GM23338 (cell line): ENCODE results near the gene PECR. TPM values are rescaled to one million over a fixed set of nuclear protein-coding genes. Genes with fewer than 3 reads are reported as not detected.
A peak's percentile ranks its signal among the peaks of the same experiment; 100 is the strongest.

Source experiments
- ATAC-seq: fragments of 200-7000 bp; cut with Tn5 transposase; 3 replicates; pipeline ENCODE4 v1.9.1; 2020
- DNase-seq: peaks from one replicate; pipeline ENCODE4 v3.0.0-alpha.2; 2015; ENCODE audit warnings: low spot score
- H2AFZ ChIP-seq: fragments of 200-600 bp; sonication (generic); 2 replicates; pipeline ENCODE4 v1.8.0; 2016; ENCODE audit warnings: antibody characterized with exemption, mild to moderate bottlenecking, moderate library complexity
- H3F3A ChIP-seq: fragments of 200-600 bp; sonication (generic); replicated peaks from 2 replicates; pipeline ENCODE4 v1.8.0; 2017; ENCODE audit warnings: antibody characterized with exemption, mixed run types, low read depth
- H3K27ac ChIP-seq: fragments of 200-600 bp; sonication (generic); 2 replicates; pipeline ENCODE4 v1.6.1; 2016; ENCODE audit warnings: low read depth
- H3K27me3 ChIP-seq: fragments of 200-600 bp; sonication (generic); 2 replicates; pipeline ENCODE4 v1.8.0; 2016; ENCODE audit warnings: mild to moderate bottlenecking, mixed run types, moderate library complexity; ENCODE audit not compliant: insufficient read depth
- H3K36me3 ChIP-seq: fragments of 200-600 bp; sonication (generic); 2 replicates; pipeline ENCODE4 v1.8.0; 2016; ENCODE audit warnings: mild to moderate bottlenecking; ENCODE audit not compliant: insufficient read depth
- H3K4me1 ChIP-seq: fragments of 200-600 bp; sonication (generic); 2 replicates; pipeline ENCODE4 v1.8.0; 2016; ENCODE audit warnings: mild to moderate bottlenecking, moderate library complexity; ENCODE audit not compliant: insufficient read depth
- H3K4me2 ChIP-seq: fragments of 200-600 bp; sonication (generic); 2 replicates; pipeline ENCODE4 v1.7.1; 2017; ENCODE audit warnings: mixed run types
- H3K4me3 ChIP-seq: fragments of 200-600 bp; sonication (generic); 2 replicates; pipeline ENCODE4 v1.6.1; 2016; ENCODE audit warnings: mixed run types
- H3K79me2 ChIP-seq: fragments of 200-600 bp; sonication (generic); replicated peaks from 2 replicates; pipeline ENCODE4 v1.8.0; 2017; ENCODE audit warnings: mild to moderate bottlenecking; ENCODE audit not compliant: insufficient read depth
- H3K9me2 ChIP-seq: fragments of 200-600 bp; sonication (generic); 2 replicates; pipeline ENCODE4 v1.8.0; 2017; ENCODE audit not compliant: insufficient read depth
- H4K20me1 ChIP-seq: fragments of 200-600 bp; sonication (generic); replicated peaks from 2 replicates; pipeline ENCODE4 v1.8.0; 2017; ENCODE audit warnings: mild to moderate bottlenecking; ENCODE audit not compliant: insufficient read depth
- H3K27ac Mint-ChIP-seq: 2 replicates; pipeline ENCODE4 v1.8.0; 2020; ENCODE audit warnings: inconsistent platforms, mild to moderate bottlenecking, moderate library complexity, mixed read lengths
- H3K27me3 Mint-ChIP-seq: 3 replicates; pipeline ENCODE4 v1.8.0; 2022; ENCODE audit warnings: low read depth, mild to moderate bottlenecking, moderate library complexity, mixed read lengths, inconsistent platforms; ENCODE audit not compliant: insufficient read depth, poor library complexity
- H3K36me3 Mint-ChIP-seq: 3 replicates; pipeline ENCODE4 v1.8.0; 2021; ENCODE audit warnings: low read depth, mild to moderate bottlenecking, inconsistent platforms, moderate library complexity, mixed read lengths
- H3K4me1 Mint-ChIP-seq: 3 replicates; pipeline ENCODE4 v1.8.0; 2020; ENCODE audit warnings: mild to moderate bottlenecking, inconsistent platforms, mixed read lengths
- H3K4me3 Mint-ChIP-seq: 3 replicates; pipeline ENCODE4 v1.8.0; 2021; ENCODE audit warnings: moderate library complexity, mild to moderate bottlenecking, inconsistent platforms, mixed read lengths
- H3K9me3 Mint-ChIP-seq: 3 replicates; pipeline ENCODE4 v1.8.0; 2020; ENCODE audit warnings: moderate library complexity, mild to moderate bottlenecking, inconsistent platforms, mixed read lengths
- CREB1 ChIP-seq: fragments of 250-450 bp; sonication (Bioruptor Pico); IDR thresholded peaks from 2 replicates; pipeline ENCODE4 v1.5.0; 2020; ENCODE audit warnings: low read depth, mild to moderate bottlenecking, moderate library complexity
- CTCF ChIP-seq, 2 experiments: fragments of 200-600 bp in 1 of 2; sonication (generic) in 1 of 2; conservative IDR thresholded peaks; 2 replicates each; pipeline versions ENCODE4 v1.5.1 to v1.6.1; 2016 to 2017; ENCODE audit warnings: antibody characterized with exemption in 2 of 2, low read depth in 2 of 2, mild to moderate bottlenecking in 2 of 2, moderate library complexity in 1 of 2
- ETS1 ChIP-seq: IDR thresholded peaks from 2 replicates; pipeline ENCODE4 v1.6.1; 2016; ENCODE audit warnings: antibody characterized with exemption
- EZH2 ChIP-seq: fragments of 200-600 bp; sonication (generic); IDR thresholded peaks from one replicate; pipeline ENCODE4 v1.8.0; 2017; ENCODE audit warnings: antibody characterized with exemption, mild to moderate bottlenecking, low read depth; ENCODE audit not compliant: unreplicated experiment
- EZH2phosphoT487 ChIP-seq: fragments of 200-600 bp; sonication (generic); IDR thresholded peaks from one replicate; pipeline ENCODE4 v1.8.1; 2018; ENCODE audit warnings: antibody characterized with exemption; ENCODE audit not compliant: unreplicated experiment
- JUNB ChIP-seq: IDR thresholded peaks from one replicate; pipeline ENCODE4 v1.6.1; 2016; ENCODE audit warnings: antibody characterized with exemption; ENCODE audit not compliant: unreplicated experiment
- NANOG ChIP-seq: IDR thresholded peaks from 2 replicates; pipeline ENCODE4 v1.6.1; 2016; ENCODE audit warnings: antibody characterized with exemption, borderline replicate concordance
- POLR2AphosphoS5 ChIP-seq: IDR thresholded peaks from 2 replicates; pipeline ENCODE4 v1.6.1; 2016; ENCODE audit warnings: antibody characterized with exemption, low read depth
- REST ChIP-seq: IDR thresholded peaks from one replicate; pipeline ENCODE4 v1.6.1; 2018; ENCODE audit warnings: antibody characterized with exemption; ENCODE audit not compliant: unreplicated experiment
- STAT1 ChIP-seq: IDR thresholded peaks from one replicate; pipeline ENCODE4 v1.6.1; 2016; ENCODE audit warnings: antibody characterized with exemption; ENCODE audit not compliant: unreplicated experiment
- ZNF114 ChIP-seq: fragments of 250-450 bp; sonication (Bioruptor Pico); IDR thresholded peaks from 2 replicates; pipeline ENCODE4 v1.5.0; 2020; ENCODE audit warnings: mild to moderate bottlenecking, moderate library complexity
- ZNF331 ChIP-seq: fragments of 250-450 bp; sonication (Bioruptor Pico); IDR thresholded peaks from 2 replicates; pipeline ENCODE4 v1.5.0; 2020; ENCODE audit warnings: low read depth, mild to moderate bottlenecking, moderate library complexity
- ZNF462 ChIP-seq: fragments of 250-450 bp; sonication (Bioruptor Pico); IDR thresholded peaks from 2 replicates; pipeline ENCODE4 v1.5.0; 2020; ENCODE audit warnings: mild to moderate bottlenecking, moderate library complexity
- polyA plus RNA-seq: library from polyadenylated mRNA; unstranded; fragments of >200 nt; fragmentation: Nextera tagmentation; extraction: Ambion mirVana; gene quantifications from 2 replicates; pipeline ENCODE4 v1.2.1, GENCODE V29; 2016
- total RNA-seq: library from RNA; depleted of rRNA; stranded (reverse); fragments of >200 nt; shearing (Covaris generic); gene quantifications from 2 replicates; pipeline ENCODE4 v1.2.3, GENCODE V29; 2014

Gene PECR
- total and polyA plus RNA-seq, 2 experiments from 2014 or later: 12.1 to 15.5 TPM

- H3K9me2 ChIP-seq: no peaks in the 10 kb centered on the region
- Mint-ChIP-seq H3K9me3 (no peaks in the 10 kb centered on the region; the same call in 2 of the 3 replicates), H3K36me3 (peaks cover 63% of the 10 kb centered on the region), H3K27ac (peak overlapping the region; percentile 100), H3K4me1 (peaks cover 56% of the 10 kb centered on the region), H3K4me3 (peak overlapping the region; percentile 100), H3K27me3 (peaks cover 20% of the 10 kb centered on the region)
- ATAC-seq (no peak), DNase-seq (no peak)
- H3K27me3 ChIP-seq: no peaks in the 10 kb centered on the region
- H2AFZ ChIP-seq: no peak overlapping the region
- H3K27ac ChIP-seq: peak overlapping the region; percentile 89; the same call in 1 of the 2 replicates
- H3K4me2 ChIP-seq: peak overlapping the region; percentile 90
- H4K20me1 ChIP-seq: no peaks in the 10 kb centered on the region; the same call in 1 of the 2 replicates
- H3K4me1 ChIP-seq: peaks cover 23% of the 10 kb centered on the region
- peaks cover 36% of the 10 kb centered on the region for H3F3A ChIP-seq
- TF ChIP-seq JUNB (no peak), ETS1 (no peak), NANOG (no peak), STAT1 (no peak), EZH2 (no peak), REST (no peak), CREB1 (CRISPR knock-in tag) (no peak), ZNF331 (CRISPR knock-in tag) (no peak), ZNF114 (no peak), POLR2AphosphoS5 (no peak), EZH2phosphoT487 (no peak), CTCF (conservative IDR thresholded peaks at IDR 0.05; ENCODE audit: low read depth in 2 of 2) (no peak), ZNF462 (CRISPR knock-in tag) (no peak)
- peaks cover 46% of the 10 kb centered on the region for H3K79me2 ChIP-seq
- H3K36me3 ChIP-seq: peaks cover 39% of the 10 kb centered on the region
- H3K4me3 ChIP-seq: peak overlapping the region; percentile 85
These were observed 29.0 kb upstream of the PECR start for GRCh38 chr2:216110620-216111019.
